ENCODE data around the gene MLST8.
A peak's percentile ranks its signal among the peaks of the same experiment; 100 is the strongest.

The MLST8 gene

GRCh38 chr16:2205104-2205966, at the start of gene MLST8:
Gene MLST8, plus strand, starts transcription at chr16:2205454. Its CDS starts 632 bp downstream, at chr16:2206086.
- DNase-seq: peak; percentile 74

- DNase-seq: no peak
Measured at GRCh38 chr16:2155977-2156848, 49.0 kb upstream of the MLST8 start.

GRCh38 chr16:2156849-2157224, 48.4 kb upstream of the MLST8 start:
- no peak for DNase-seq

GRCh38 chr16:2157480-2158261, 47.6 kb upstream of the MLST8 start:
- DNase-seq: no peak

GRCh38 chr16:2158262-2158638, 47.0 kb upstream of the MLST8 start:
- no peak for DNase-seq

GRCh38 chr16:2159175-2159838, 45.9 kb upstream of the MLST8 start:
- DNase-seq: no peak

- DNase-seq: no peak
Measured at GRCh38 chr16:2160915-2161551, 44.2 kb upstream of the MLST8 start.

- no peak for DNase-seq
Measured at GRCh38 chr16:2161911-2162310, 43.3 kb upstream of the MLST8 start.

GRCh38 chr16:2162676-2163118, 42.6 kb upstream of the MLST8 start:
- DNase-seq: no peak

- no peak for DNase-seq
Measured at GRCh38 chr16:2163211-2163881, 41.9 kb upstream of the MLST8 start.

- DNase-seq: no peak
Measured at GRCh38 chr16:2165861-2166260, 39.4 kb upstream of the MLST8 start.

- no peak for DNase-seq
Measured at GRCh38 chr16:2166263-2167067, 38.8 kb upstream of the MLST8 start.

GRCh38 chr16:2167068-2167638, 38.1 kb upstream of the MLST8 start:
- DNase-seq: no peak

GRCh38 chr16:2170080-2170479, 35.2 kb upstream of the MLST8 start:
- DNase-seq: no peak

- DNase-seq: no peak
Measured at GRCh38 chr16:2170587-2171435, 34.4 kb upstream of the MLST8 start.

GRCh38 chr16:2171601-2172178, 33.6 kb upstream of the MLST8 start:
- DNase-seq: no peak

- no peak for DNase-seq
Measured at GRCh38 chr16:2172688-2173335, 32.4 kb upstream of the MLST8 start.

- no peak for DNase-seq
Measured at GRCh38 chr16:2173366-2173765, 31.9 kb upstream of the MLST8 start.
